SU-DHL-6 (cell line): Measurements from ENCODE around the gene COL6A3.

Source experiments
- H2AFZ ChIP-seq: fragments of 200-600 bp; sonication (generic); 2 replicates; pipeline ENCODE4 v1.6.1; 2014; ENCODE audit warnings: low read depth, mild to moderate bottlenecking, moderate library complexity, mixed read lengths, antibody characterized with exemption, low read length; ENCODE audit not compliant: severe bottlenecking
- H3F3A ChIP-seq: fragments of 200-600 bp; shearing (Covaris generic); 2 replicates; pipeline ENCODE4 v1.6.0; 2016; ENCODE audit warnings: antibody characterized with exemption, mild to moderate bottlenecking; ENCODE audit not compliant: insufficient read depth
- H3K27ac ChIP-seq: fragments of 200-600 bp; sonication (generic); 2 replicates; pipeline ENCODE4 v1.5.1; 2016; ENCODE audit warnings: low read depth, mild to moderate bottlenecking, low read length, moderate library complexity, mixed read lengths
- H3K27me3 ChIP-seq: fragments of 200-600 bp; sonication (generic), shearing (Covaris generic); 2 replicates; pipeline ENCODE4 v1.6.0; 2014; ENCODE audit warnings: mild to moderate bottlenecking, low read length
- H3K36me3 ChIP-seq: fragments of 200-600 bp; sonication (generic); 2 replicates; pipeline ENCODE4 v1.6.1; 2014; ENCODE audit warnings: mild to moderate bottlenecking, low read length, mixed read lengths
- H3K4me2 ChIP-seq: fragments of 300-600, 200-600 bp; shearing (Covaris generic), sonication (generic); 2 replicates; pipeline ENCODE4 v1.6.0; 2014; ENCODE audit warnings: low read length, low read depth, mild to moderate bottlenecking; ENCODE audit not compliant: poor library complexity, severe bottlenecking
- H3K4me3 ChIP-seq: fragments of 200-600 bp; sonication (generic); 2 replicates; pipeline ENCODE4 v1.5.1; 2014; ENCODE audit warnings: antibody characterized with exemption, low read length, mild to moderate bottlenecking, mixed read lengths; ENCODE audit not compliant: insufficient read depth, poor library complexity, severe bottlenecking
- H3K79me2 ChIP-seq: fragments of 200-600 bp; sonication (generic); 2 replicates; pipeline ENCODE4 v1.6.1; 2014; ENCODE audit warnings: mild to moderate bottlenecking, low read length, moderate library complexity; ENCODE audit not compliant: insufficient read depth
- H3K9ac ChIP-seq: fragments of 200-600 bp; sonication (generic); 2 replicates; pipeline ENCODE4 v1.7.0; 2014; ENCODE audit warnings: mild to moderate bottlenecking, low read length
- H3K9me2 ChIP-seq: fragments of 200-600 bp; sonication (generic); replicated peaks from 2 replicates; pipeline ENCODE4 v1.6.1; 2014; ENCODE audit warnings: low read length; ENCODE audit not compliant: insufficient read depth
- H3K9me3 ChIP-seq: fragments of 200-600 bp; sonication (generic); 2 replicates; pipeline ENCODE4 v1.6.1; 2014; ENCODE audit warnings: low read length, mixed read lengths; ENCODE audit not compliant: insufficient read depth
- H4K20me1 ChIP-seq: fragments of 200-600 bp; sonication (generic); 2 replicates; pipeline ENCODE4 v1.6.1; 2014; ENCODE audit warnings: low read depth, mild to moderate bottlenecking, antibody characterized with exemption, low read length, moderate library complexity, mixed read lengths
- EZH2phosphoT487 ChIP-seq: fragments of 200-600 bp; sonication (generic), shearing (Covaris generic); conservative IDR thresholded peaks from 2 replicates; pipeline ENCODE4 v1.6.1; 2018; ENCODE audit warnings: mild to moderate bottlenecking, antibody characterized with exemption, low read length, moderate library complexity, mixed read lengths
- TF ChIP-seq, protein P1 (sequence below): fragments of 200-600 bp; sonication (generic); IDR thresholded peaks from one replicate; pipeline ENCODE4 v1.5.1; 2017; ENCODE audit warnings: antibody characterized with exemption, mild to moderate bottlenecking, low read length, moderate library complexity; ENCODE audit not compliant: insufficient read depth, poor library complexity, severe bottlenecking

The COL6A3 gene

DNA sequence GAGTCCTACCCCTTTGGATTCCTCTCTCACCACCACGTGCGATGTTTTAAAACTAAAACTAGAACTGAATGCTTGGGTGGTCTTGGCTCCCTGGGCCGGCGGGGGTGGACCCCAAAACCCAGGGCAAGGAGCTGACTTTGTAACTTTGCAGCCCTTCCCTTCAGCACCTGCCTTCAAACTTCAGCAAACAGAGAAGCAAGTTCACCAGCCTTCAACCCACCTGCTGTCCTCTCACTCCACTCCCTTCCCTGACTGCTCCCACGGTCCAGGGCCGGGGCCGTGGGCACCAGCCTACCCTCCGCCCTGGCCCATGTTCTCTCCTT is 54.5 kb downstream of the COL6A3 start:
- Histone ChIP-seq H3K27me3 (no peaks in the 10 kb centered on the region), H3K79me2 (no peaks in the 10 kb centered on the region), H3K9ac (no peak overlapping the region), H4K20me1 (no peaks in the 10 kb centered on the region), H3K9me2 (no peaks in the 10 kb centered on the region), H3K4me2 (no peak overlapping the region), H3F3A (no peaks in the 10 kb centered on the region), H2AFZ (no peak overlapping the region), H3K9me3 (no peaks in the 10 kb centered on the region), H3K4me3 (no peak overlapping the region), H3K36me3 (no peaks in the 10 kb centered on the region), H3K27ac (no peak overlapping the region)
- no peak for TF ChIP-seq EZH2phosphoT487
- TF ChIP-seq, protein P1, sequence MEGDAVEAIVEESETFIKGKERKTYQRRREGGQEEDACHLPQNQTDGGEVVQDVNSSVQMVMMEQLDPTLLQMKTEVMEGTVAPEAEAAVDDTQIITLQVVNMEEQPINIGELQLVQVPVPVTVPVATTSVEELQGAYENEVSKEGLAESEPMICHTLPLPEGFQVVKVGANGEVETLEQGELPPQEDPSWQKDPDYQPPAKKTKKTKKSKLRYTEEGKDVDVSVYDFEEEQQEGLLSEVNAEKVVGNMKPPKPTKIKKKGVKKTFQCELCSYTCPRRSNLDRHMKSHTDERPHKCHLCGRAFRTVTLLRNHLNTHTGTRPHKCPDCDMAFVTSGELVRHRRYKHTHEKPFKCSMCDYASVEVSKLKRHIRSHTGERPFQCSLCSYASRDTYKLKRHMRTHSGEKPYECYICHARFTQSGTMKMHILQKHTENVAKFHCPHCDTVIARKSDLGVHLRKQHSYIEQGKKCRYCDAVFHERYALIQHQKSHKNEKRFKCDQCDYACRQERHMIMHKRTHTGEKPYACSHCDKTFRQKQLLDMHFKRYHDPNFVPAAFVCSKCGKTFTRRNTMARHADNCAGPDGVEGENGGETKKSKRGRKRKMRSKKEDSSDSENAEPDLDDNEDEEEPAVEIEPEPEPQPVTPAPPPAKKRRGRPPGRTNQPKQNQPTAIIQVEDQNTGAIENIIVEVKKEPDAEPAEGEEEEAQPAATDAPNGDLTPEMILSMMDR = no peak

DNA sequence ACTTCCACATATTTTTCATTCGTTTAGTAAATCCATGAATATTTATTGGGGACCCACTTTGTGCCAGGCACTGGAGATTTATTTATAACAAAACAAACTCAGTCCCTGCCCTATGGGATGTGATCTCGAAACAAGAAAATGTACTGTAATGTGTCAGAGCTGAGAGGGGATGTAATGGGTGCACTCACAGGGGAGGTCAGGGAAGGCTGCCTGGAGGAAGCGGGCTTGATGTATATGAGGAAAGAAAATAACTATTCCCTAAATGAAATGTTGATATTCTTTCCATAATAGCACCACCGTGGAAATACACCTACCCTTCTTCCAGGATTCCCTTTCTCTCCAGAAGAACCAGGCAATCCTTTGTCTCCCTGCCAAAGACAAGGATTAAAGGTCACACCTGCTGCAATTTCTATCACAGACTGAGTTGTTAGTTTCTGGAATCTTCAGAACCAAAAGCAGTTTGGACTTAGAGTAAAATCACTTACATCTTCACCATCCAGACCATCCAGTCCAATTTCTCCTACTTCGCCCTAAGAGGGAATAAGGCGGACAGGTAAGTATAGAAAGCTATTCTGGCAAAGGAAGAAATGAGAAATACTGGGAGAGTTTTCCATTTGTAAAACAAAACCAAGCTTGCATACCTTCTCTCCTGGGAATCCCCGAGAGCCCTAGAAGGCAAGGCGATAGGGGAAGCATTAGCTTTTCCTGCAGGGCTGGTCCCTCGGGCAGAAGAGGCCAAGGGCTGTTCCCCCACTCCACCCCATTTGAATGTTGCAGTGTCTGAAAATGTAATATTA is 55.0 kb downstream of the COL6A3 start:
- no peak overlapping the region for H2AFZ ChIP-seq
- H4K20me1 ChIP-seq = no peaks in the 10 kb centered on the region
- H3K9me2 ChIP-seq = no peaks in the 10 kb centered on the region
- no peak overlapping the region for H3K27ac ChIP-seq
- H3K4me3 ChIP-seq = no peak overlapping the region
- no peaks in the 10 kb centered on the region for H3F3A ChIP-seq
- no peak overlapping the region for H3K4me2 ChIP-seq
- H3K79me2 ChIP-seq = no peaks in the 10 kb centered on the region
- no peak for TF ChIP-seq EZH2phosphoT487
- TF ChIP-seq, protein P1 = no peak
- no peaks in the 10 kb centered on the region for H3K36me3 ChIP-seq
- no peaks in the 10 kb centered on the region for H3K9me3 ChIP-seq
- no peaks in the 10 kb centered on the region for H3K27me3 ChIP-seq
- no peak overlapping the region for H3K9ac ChIP-seq

DNA sequence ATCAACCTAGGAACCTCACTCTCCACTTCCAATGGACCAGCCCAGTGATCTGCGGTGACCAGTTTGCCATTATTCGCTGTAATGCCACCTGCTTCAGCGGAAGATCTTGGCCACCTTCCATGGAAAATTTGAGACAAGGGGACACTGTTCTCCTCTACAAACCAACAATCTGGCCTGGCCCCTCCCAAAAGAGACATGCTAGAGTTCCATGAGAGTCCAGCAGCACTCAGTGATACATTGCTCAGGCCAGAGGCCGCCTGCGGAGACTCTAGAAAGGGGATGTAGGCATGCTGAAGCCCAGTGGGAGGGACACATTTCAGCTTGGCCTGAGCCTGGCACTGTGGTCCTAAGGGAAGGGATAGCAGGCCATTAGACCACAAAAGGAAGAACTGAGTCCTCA is 58.3 kb downstream of the COL6A3 start:
- H3K79me2 ChIP-seq = no peaks in the 10 kb centered on the region
- TF ChIP-seq EZH2phosphoT487 = no peak
- TF ChIP-seq, protein P1 = no peak
- H3K36me3 ChIP-seq = no peaks in the 10 kb centered on the region
- no peaks in the 10 kb centered on the region for H4K20me1 ChIP-seq
- H3K9ac ChIP-seq = no peak overlapping the region
- H3F3A ChIP-seq = no peaks in the 10 kb centered on the region
- H3K9me2 ChIP-seq = no peaks in the 10 kb centered on the region
- H3K9me3 ChIP-seq = no peaks in the 10 kb centered on the region
- H3K27me3 ChIP-seq = no peaks in the 10 kb centered on the region
- H3K4me2 ChIP-seq = no peak overlapping the region
- no peak overlapping the region for H3K27ac ChIP-seq
- H2AFZ ChIP-seq = no peak overlapping the region
- no peak overlapping the region for H3K4me3 ChIP-seq
